HFF-Myc (cell line): ENCODE measurements around the gene CAPN2.
A peak's percentile ranks its signal among the peaks of the same experiment; 100 is the strongest.

Source experiments
- DNase-seq: peaks from one replicate; pipeline ENCODE4 v3.0.0-alpha.2; 2011; ENCODE audit warnings: low read depth; ENCODE audit errors: extremely low read depth
- H3K4me3 ChIP-seq: replicated peaks from 2 replicates; pipeline ENCODE4 v1.5.1; 2011; ENCODE audit warnings: low read depth, mild to moderate bottlenecking, control low read depth, low read length
- TF ChIP-seq, protein P1 (sequence below): IDR thresholded peaks from 2 replicates; pipeline ENCODE4 v1.5.1; 2012; ENCODE audit warnings: mild to moderate bottlenecking, low read depth, low read length, control low read depth; ENCODE audit errors: missing control alignments

The CAPN2 gene

GRCh38 chr1:223725578-223725977, 13.2 kb downstream of the CAPN2 start:
- H3K4me3 ChIP-seq: no peak overlapping the region
- TF ChIP-seq, protein P1, sequence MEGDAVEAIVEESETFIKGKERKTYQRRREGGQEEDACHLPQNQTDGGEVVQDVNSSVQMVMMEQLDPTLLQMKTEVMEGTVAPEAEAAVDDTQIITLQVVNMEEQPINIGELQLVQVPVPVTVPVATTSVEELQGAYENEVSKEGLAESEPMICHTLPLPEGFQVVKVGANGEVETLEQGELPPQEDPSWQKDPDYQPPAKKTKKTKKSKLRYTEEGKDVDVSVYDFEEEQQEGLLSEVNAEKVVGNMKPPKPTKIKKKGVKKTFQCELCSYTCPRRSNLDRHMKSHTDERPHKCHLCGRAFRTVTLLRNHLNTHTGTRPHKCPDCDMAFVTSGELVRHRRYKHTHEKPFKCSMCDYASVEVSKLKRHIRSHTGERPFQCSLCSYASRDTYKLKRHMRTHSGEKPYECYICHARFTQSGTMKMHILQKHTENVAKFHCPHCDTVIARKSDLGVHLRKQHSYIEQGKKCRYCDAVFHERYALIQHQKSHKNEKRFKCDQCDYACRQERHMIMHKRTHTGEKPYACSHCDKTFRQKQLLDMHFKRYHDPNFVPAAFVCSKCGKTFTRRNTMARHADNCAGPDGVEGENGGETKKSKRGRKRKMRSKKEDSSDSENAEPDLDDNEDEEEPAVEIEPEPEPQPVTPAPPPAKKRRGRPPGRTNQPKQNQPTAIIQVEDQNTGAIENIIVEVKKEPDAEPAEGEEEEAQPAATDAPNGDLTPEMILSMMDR: no peak
- DNase-seq: no peak

GRCh38 chr1:223726380-223727001, 14.2 kb downstream of the CAPN2 start:
- TF ChIP-seq, protein P1: no peak
- peak; percentile 97 for DNase-seq
- H3K4me3 ChIP-seq: no peak overlapping the region

DNA sequence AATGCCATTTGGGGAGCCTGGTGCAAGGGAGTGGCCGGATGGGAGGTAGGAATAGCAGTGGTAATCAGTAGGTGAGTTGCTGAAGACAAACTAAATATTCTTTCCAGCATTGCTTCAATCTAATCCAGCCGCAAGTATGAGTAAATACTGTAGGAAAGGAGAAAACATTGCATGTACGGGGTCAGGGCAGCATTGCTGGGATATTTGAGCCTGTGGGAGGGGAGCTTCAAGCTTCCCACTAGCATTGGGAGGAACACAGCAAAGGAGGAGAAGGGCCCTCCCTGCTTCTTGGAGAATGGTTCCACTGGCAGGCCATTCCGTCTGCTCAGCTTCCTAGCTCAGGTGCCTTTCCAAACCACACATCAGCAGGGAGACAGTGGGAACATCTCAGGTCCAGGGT, 15.2 kb downstream of the CAPN2 start:
- TF ChIP-seq, protein P1: no peak
- no peak overlapping the region for H3K4me3 ChIP-seq
- DNase-seq: no peak

DNA sequence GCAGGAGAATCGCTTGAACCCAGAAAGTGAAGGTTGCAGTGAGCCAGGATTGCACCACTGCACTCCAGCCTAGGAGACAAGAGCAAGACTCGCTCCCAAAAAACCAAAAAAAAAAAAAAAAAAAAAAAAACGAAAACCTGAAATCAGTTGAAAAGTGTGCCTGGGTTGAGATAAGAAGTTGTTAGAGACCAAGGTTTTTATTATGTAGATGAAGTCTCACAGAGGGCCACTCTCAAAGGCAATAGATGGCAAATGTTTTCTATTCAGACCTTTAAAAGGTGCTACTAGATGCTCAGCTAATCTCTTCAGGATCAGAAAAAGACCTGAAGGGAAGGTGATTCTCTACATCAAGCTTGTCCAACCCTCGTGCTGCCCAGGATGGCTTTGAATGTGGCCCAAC, 17.6 kb downstream of the CAPN2 start:
- DNase-seq: no peak
- TF ChIP-seq, protein P1: no peak

DNA sequence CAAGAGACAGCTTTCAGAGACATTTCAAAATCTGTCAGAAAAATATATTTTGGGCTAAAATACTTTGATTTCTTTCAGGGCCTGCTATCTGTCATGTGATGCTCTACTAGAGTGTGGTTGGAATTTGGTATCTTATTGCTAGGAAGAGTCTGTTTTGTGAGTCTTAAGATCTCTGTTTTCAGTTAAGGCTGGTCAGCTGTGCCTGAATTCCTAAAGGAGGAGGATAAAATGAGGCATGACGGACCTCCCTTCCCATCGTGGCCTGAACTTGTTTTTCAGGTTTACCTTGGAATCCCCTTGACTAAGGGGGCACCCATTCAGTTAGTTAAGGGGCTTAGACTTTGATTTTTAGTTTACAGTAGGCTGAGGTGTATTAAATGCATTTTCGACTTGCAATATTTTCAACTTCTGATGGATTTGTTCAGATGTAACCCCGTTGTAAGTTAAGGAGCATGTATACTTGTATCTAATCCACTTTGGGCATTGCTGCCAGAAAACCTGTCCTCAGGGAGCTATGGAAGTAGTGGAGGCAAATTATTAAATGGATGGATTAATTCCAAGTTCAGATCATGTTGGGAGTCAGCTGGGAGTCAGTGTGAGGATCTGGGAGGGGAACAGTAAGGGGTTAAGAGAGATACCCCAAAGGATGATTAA, 18.3 kb downstream of the CAPN2 start:
- DNase-seq: no peak
- TF ChIP-seq, protein P1: no peak
- no peak overlapping the region for H3K4me3 ChIP-seq

More for the DNA sequence above, 17.6 kb downstream of the CAPN2 start:
- no peak overlapping the region for H3K4me3 ChIP-seq

DNA sequence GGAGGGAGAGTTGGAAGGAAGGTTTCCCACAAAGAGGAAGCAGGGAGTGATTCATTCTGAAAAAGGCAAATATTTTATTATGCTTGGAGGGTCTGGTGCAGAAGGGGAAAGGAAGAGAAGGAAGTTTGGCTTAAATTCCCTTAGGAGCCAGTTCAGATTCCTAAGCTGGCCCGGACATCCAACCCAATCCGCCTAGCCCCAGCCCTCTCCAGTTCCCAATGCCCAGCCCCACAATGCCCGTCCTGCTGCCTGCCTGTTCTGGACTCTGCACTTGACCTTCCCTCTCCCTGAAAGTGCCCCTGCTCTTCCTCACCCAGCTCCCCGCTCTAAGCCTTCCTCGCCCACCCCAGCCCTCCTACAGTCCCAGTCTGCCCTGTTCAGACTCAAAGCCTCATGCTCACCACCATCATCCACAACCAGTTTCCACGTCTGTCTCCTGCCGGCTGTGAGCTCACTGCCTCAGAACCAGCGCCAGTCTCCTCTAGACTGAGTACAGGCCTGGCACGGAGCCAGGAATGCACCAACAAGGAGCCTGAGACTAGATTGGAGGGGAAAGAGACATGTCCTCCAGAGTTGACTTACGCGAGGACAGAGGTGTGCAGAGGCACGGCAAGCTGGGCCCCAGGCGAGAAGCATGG, 18.9 kb downstream of the CAPN2 start:
- H3K4me3 ChIP-seq: no peak overlapping the region
- no peak for DNase-seq
- TF ChIP-seq, protein P1: no peak
